HCT116 (cell line): ENCODE data around the gene ELK4.

Experiments
- POLR2AphosphoS5 ChIP-seq: IDR thresholded peaks from 2 replicates; pipeline ENCODE4 v1.6.1; 2011; ENCODE audit warnings: mild to moderate bottlenecking, low read depth, low read length, moderate library complexity
- RAD21 ChIP-seq: IDR thresholded peaks from 2 replicates; pipeline ENCODE4 v1.6.1; 2012; ENCODE audit warnings: low read depth, mild to moderate bottlenecking
- YY1 ChIP-seq: IDR thresholded peaks from 2 replicates; pipeline ENCODE4 v1.6.1; 2011; ENCODE audit warnings: low read length, low read depth, moderate library complexity, mild to moderate bottlenecking; ENCODE audit not compliant: insufficient replicate concordance; ENCODE audit errors: extremely low read depth
- TF ChIP-seq, protein P1 (sequence below): IDR thresholded peaks from 2 replicates; pipeline ENCODE4 v1.6.1; 2012

- no peak for TF ChIP-seq YY1
- TF ChIP-seq POLR2AphosphoS5, result no peak
- TF ChIP-seq, protein P1, sequence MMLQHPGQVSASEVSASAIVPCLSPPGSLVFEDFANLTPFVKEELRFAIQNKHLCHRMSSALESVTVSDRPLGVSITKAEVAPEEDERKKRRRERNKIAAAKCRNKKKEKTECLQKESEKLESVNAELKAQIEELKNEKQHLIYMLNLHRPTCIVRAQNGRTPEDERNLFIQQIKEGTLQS, result no peak
- no peak for TF ChIP-seq RAD21
Measured at GRCh38 chr1:205666372-205667166, 34.8 kb upstream of the ELK4 start.
